Measurements from ENCODE around the gene CLN3. TPM values are rescaled to one million over a fixed set of nuclear protein-coding genes. Genes with fewer than 3 reads are reported as not detected.
"Not testable (repeated sequence)": the region's sequence is repeated elsewhere in the genome, so short reads cannot be mapped to it uniquely, and the experiment has no call there.

The CLN3 gene
- total and polyA plus RNA-seq, 12 donors, result 8.4 to 78.0 (median 36.3) TPM

DNA sequence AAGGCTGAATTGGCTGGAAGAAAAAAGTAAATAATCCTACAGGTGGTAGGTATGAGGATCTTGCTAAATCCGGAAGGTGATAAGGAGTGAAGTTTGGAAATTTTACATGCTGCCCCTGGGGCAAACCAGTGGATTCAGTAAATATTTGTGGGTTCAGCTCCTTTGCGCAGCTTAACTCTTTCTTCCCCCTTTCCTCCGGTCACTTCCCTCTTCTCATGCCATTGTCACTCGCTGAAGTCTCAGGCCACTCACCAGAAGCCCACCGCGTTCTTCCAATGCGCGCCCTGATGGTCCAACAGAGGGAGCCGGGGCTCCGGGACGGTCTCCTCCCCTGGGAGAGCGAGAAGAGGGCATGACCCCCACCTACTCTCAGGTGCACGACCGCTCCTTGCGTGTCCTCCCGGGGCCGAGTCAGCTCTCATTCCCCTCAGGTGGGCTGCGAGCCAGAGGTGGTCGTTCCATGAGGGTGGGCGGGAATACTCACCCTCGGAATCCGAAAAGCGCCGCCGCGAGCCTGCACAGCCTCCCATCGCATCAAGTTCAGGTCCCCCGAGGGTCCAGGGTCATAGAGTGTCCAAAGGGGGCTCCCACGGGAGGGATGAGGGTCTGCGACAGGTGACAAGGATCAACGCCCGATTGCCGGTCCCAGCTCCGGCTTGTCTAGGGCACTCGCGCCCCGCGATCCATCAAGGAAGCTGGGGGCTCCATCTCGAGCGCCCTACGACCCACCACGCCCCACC lies 474 bp downstream of the CLN3 start:
- 0 to 1% (median 0%) methylated on average over 13 to 42 of the region's 42 CpGs for WGBS, 4 donors
- H3K27ac ChIP-seq, result peak overlapping the region; percentile 83 to 99 (median 96)
- peaks cover 6 to 12% of the 10 kb centered on the region in 2 donors for H3K4me1 ChIP-seq (replicated peaks in 1 of 2)
- intact Hi-C loops (cut with DNase I), result loop anchor here (10.0 kb wide), 2 partner anchors 53 to 113 kb away; no protein-coding TSS in a partner anchor
- H3K9me3 ChIP-seq (replicated peaks in 1 of 3), result no peaks in the 10 kb centered on the region
- peak; percentile 32 to 73 (median 49) for DNase-seq
- peaks cover 0 to 25% of the 10 kb centered on the region in 2 donors for H3K36me3 ChIP-seq (replicated peaks in 1 of 2)
- H3K27me3 ChIP-seq, result no peaks in the 10 kb centered on the region
- H3K4me3 ChIP-seq, result peak overlapping the region; percentile 38 to 85 (median 76)
- TF ChIP-seq POLR2A (IDR thresholded peaks at IDR 0.05), result no peak
- TF ChIP-seq, protein P1, sequence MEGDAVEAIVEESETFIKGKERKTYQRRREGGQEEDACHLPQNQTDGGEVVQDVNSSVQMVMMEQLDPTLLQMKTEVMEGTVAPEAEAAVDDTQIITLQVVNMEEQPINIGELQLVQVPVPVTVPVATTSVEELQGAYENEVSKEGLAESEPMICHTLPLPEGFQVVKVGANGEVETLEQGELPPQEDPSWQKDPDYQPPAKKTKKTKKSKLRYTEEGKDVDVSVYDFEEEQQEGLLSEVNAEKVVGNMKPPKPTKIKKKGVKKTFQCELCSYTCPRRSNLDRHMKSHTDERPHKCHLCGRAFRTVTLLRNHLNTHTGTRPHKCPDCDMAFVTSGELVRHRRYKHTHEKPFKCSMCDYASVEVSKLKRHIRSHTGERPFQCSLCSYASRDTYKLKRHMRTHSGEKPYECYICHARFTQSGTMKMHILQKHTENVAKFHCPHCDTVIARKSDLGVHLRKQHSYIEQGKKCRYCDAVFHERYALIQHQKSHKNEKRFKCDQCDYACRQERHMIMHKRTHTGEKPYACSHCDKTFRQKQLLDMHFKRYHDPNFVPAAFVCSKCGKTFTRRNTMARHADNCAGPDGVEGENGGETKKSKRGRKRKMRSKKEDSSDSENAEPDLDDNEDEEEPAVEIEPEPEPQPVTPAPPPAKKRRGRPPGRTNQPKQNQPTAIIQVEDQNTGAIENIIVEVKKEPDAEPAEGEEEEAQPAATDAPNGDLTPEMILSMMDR (IDR thresholded peaks at IDR 0.05), result peak in 4 of 6 experiments; percentile 15 to 54 (median 36)

DNA sequence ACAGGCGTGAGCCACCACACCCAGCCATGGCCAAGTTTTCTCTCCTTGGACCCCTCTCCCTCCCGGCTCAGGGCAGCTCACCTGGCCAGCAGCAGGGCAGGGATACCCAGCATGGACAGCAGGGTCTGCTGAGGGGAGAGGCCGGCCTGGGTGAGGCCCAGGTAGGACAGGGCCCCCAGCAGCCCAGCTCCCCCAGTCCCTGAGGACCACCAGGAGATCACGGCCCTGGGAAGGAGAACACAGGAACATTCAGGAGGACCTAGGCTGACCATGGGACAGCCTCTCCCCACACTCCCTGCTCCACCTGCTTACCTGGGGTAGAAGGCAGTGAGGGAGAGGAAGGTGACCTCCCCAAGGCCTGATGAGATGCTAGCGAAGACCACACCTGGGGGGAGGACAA lies 5.6 kb downstream of the CLN3 start:
- no peak overlapping the region for H3K27ac ChIP-seq
- 99 to 100% (median 100%) methylated on average over 2 to 5 of the region's 5 CpGs for WGBS, 4 donors
- intact Hi-C loops (cut with DNase I), result no loop called here
- no peak overlapping the region for H3K4me3 ChIP-seq
- DNase-seq, result no peak
- peaks cover 6 to 7% of the 10 kb centered on the region in 2 donors for H3K4me1 ChIP-seq (replicated peaks in 1 of 2)
- no peaks in the 10 kb centered on the region for H3K27me3 ChIP-seq
- peaks cover 0 to 61% of the 10 kb centered on the region in 2 donors for H3K36me3 ChIP-seq (replicated peaks in 1 of 2)
- TF ChIP-seq, protein P1 (IDR thresholded peaks at IDR 0.05), result no peak
- TF ChIP-seq POLR2A (IDR thresholded peaks at IDR 0.05), result no peak
- no peaks in the 10 kb centered on the region for H3K9me3 ChIP-seq (replicated peaks in 1 of 3)

- H3K9me3 ChIP-seq (replicated peaks in 1 of 3); H3K4me3 ChIP-seq; DNase-seq; H3K27ac ChIP-seq; intact Hi-C loops (cut with DNase I); H3K4me1 ChIP-seq (replicated peaks in 1 of 2); H3K27me3 ChIP-seq: not testable (repeated sequence)
- WGBS, 4 donors, result 90 to 98% (median 96%) methylated on average over 5 of the region's 5 CpGs
- peaks cover 0 to 72% of the 10 kb centered on the region in 2 donors for H3K36me3 ChIP-seq (replicated peaks in 1 of 2)
Measured at GRCh38 chr16:28483361-28483760, 8.5 kb downstream of the CLN3 start.

GRCh38 chr16:28482026-28482425 lies 9.8 kb downstream of the CLN3 start:
- TF ChIP-seq POLR2A (IDR thresholded peaks at IDR 0.05), result no peak
- H3K9me3 ChIP-seq (replicated peaks in 1 of 3), result no peaks in the 10 kb centered on the region
- 93 to 98% (median 95%) methylated on average over 13 of the region's 13 CpGs for WGBS, 4 donors
- peaks cover 0 to 69% of the 10 kb centered on the region in 2 donors for H3K36me3 ChIP-seq (replicated peaks in 1 of 2)
- DNase-seq, result no peak
- H3K27ac ChIP-seq, result no peak overlapping the region
- H3K4me1 ChIP-seq (replicated peaks in 1 of 2), result no peaks in the 10 kb centered on the region
- intact Hi-C loops (cut with DNase I), result no loop called here
- no peak overlapping the region for H3K4me3 ChIP-seq
- no peaks in the 10 kb centered on the region for H3K27me3 ChIP-seq

GRCh38 chr16:28478506-28479180 lies 13.2 kb downstream of the CLN3 start:
- intact Hi-C loops (cut with DNase I), result no loop called here
- no peak overlapping the region for H3K27ac ChIP-seq
- H3K9me3 ChIP-seq (replicated peaks in 1 of 3), result no peaks in the 10 kb centered on the region
- no peaks in the 10 kb centered on the region for H3K4me1 ChIP-seq (replicated peaks in 1 of 2)
- H3K27me3 ChIP-seq, result no peaks in the 10 kb centered on the region
- peaks cover 0 to 59% of the 10 kb centered on the region in 2 donors for H3K36me3 ChIP-seq (replicated peaks in 1 of 2)
- WGBS, 4 donors, result 83 to 92% (median 91%) methylated on average over 12 to 16 of the region's 16 CpGs
- H3K4me3 ChIP-seq, result no peak overlapping the region
- TF ChIP-seq POLR2A (IDR thresholded peaks at IDR 0.05), result no peak
- DNase-seq, result peak in 1 of 7 donors; percentile 10

All from adrenal gland (tissue), 12 donors.